ENCODE data around the gene PPP1R1A.

DNA sequence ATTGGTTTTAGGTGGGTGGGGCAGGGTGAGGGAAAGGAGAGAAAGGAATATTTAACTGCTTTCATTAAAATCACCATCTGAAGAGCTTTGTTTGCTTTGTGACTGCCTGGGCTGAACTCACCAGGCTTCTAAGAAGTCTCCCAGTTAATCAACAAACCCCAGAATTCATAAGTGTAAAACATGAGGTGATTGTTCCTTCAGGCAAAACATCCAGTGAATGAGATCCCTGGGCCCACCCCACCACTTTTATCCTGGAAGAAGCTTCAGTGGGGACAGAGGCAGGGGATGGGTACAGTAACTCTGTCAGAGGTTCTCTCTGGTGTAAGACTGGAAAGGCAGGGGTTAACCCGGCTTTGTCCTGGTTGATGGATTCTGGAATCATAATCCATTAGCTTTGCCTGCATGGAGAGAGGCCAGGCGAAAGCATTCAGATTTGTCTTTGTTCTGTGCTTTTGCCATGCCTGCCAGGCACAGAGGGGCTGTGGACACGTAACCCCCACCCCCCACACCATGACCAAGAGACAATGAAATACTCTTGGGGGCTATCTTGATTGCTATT, 22.4 kb downstream of the PPP1R1A start:
- TF ChIP-seq, protein P1, sequence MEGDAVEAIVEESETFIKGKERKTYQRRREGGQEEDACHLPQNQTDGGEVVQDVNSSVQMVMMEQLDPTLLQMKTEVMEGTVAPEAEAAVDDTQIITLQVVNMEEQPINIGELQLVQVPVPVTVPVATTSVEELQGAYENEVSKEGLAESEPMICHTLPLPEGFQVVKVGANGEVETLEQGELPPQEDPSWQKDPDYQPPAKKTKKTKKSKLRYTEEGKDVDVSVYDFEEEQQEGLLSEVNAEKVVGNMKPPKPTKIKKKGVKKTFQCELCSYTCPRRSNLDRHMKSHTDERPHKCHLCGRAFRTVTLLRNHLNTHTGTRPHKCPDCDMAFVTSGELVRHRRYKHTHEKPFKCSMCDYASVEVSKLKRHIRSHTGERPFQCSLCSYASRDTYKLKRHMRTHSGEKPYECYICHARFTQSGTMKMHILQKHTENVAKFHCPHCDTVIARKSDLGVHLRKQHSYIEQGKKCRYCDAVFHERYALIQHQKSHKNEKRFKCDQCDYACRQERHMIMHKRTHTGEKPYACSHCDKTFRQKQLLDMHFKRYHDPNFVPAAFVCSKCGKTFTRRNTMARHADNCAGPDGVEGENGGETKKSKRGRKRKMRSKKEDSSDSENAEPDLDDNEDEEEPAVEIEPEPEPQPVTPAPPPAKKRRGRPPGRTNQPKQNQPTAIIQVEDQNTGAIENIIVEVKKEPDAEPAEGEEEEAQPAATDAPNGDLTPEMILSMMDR (IDR thresholded peaks at IDR 0.05), result no peak
- TF ChIP-seq EP300 (IDR thresholded peaks at IDR 0.05), result no peak

Measured in esophagus muscularis mucosa (tissue), 3 donors.